Measurements from ENCODE around the gene DRD2.

DNA sequence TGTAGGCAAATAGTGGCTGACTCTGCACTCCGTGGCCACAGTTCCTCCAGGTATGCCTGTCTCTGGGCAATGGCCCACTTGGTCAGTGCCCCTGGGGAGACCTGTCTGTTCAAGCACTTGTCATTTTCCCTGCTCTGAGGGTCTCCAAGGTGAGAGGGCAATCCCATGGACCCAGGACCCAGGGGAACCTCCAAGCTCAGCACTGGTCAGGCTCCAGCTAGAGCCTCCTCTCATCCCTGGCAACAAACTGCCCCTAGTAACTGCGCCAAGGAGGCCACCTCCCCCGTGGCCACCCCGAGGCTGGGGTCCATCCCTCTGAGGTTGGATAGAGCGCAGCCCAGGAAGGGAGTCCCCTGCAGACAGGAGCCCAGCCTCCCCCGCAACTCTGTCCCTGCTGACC, 88.3 kb downstream of the DRD2 start:
- TF ChIP-seq, protein P1, sequence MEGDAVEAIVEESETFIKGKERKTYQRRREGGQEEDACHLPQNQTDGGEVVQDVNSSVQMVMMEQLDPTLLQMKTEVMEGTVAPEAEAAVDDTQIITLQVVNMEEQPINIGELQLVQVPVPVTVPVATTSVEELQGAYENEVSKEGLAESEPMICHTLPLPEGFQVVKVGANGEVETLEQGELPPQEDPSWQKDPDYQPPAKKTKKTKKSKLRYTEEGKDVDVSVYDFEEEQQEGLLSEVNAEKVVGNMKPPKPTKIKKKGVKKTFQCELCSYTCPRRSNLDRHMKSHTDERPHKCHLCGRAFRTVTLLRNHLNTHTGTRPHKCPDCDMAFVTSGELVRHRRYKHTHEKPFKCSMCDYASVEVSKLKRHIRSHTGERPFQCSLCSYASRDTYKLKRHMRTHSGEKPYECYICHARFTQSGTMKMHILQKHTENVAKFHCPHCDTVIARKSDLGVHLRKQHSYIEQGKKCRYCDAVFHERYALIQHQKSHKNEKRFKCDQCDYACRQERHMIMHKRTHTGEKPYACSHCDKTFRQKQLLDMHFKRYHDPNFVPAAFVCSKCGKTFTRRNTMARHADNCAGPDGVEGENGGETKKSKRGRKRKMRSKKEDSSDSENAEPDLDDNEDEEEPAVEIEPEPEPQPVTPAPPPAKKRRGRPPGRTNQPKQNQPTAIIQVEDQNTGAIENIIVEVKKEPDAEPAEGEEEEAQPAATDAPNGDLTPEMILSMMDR (IDR thresholded peaks at IDR 0.05; ENCODE audit: low read length), result no peak
- TF ChIP-seq EZH2 (optimal IDR thresholded peaks at IDR 0.05; ENCODE audit: low read depth, low read length), result no peak

All from MM.1S (cell line).